K562 (cell line): Measurements from ENCODE around the gene NBEA.

ENCODE experiments used
- POLR2AphosphoS5 ChIP-seq: IDR thresholded peaks from 2 replicates; pipeline ENCODE4 v1.6.1; 2011; ENCODE audit warnings: mild to moderate bottlenecking, low read depth, low read length, moderate library complexity; ENCODE audit not compliant: control insufficient read depth, insufficient read depth
- RBM39 ChIP-seq: fragments of 200-400 bp; formaldehyde crosslinking; optimal IDR thresholded peaks from 2 replicates; pipeline ENCODE3; 2018; ENCODE audit warnings: low read depth, low read length
- RFX1 ChIP-seq: fragments of 450-650 bp; IDR thresholded peaks from 2 replicates; pipeline ENCODE4 v1.6.1; 2016; ENCODE audit warnings: mild to moderate bottlenecking, moderate library complexity
- SMARCB1 ChIP-seq: IDR thresholded peaks from 2 replicates; pipeline ENCODE4 v1.6.1; 2011; ENCODE audit warnings: improper control_type of control experiment, low read depth; ENCODE audit not compliant: insufficient read length
- SMARCE1 ChIP-seq: fragments of 450-650 bp; IDR thresholded peaks from 2 replicates; pipeline ENCODE4 v1.7.1; 2016; ENCODE audit warnings: mild to moderate bottlenecking
- SP1 ChIP-seq: sonication (generic); formaldehyde crosslinking; IDR thresholded peaks from 2 replicates; pipeline ENCODE4 v1.8.1; 2022; ENCODE audit warnings: mild to moderate bottlenecking, missing genetic modification reagents
- ZNF316 ChIP-seq: fragments of 450-650 bp; IDR thresholded peaks from 2 replicates; pipeline ENCODE4 v1.6.1; 2016

DNA sequence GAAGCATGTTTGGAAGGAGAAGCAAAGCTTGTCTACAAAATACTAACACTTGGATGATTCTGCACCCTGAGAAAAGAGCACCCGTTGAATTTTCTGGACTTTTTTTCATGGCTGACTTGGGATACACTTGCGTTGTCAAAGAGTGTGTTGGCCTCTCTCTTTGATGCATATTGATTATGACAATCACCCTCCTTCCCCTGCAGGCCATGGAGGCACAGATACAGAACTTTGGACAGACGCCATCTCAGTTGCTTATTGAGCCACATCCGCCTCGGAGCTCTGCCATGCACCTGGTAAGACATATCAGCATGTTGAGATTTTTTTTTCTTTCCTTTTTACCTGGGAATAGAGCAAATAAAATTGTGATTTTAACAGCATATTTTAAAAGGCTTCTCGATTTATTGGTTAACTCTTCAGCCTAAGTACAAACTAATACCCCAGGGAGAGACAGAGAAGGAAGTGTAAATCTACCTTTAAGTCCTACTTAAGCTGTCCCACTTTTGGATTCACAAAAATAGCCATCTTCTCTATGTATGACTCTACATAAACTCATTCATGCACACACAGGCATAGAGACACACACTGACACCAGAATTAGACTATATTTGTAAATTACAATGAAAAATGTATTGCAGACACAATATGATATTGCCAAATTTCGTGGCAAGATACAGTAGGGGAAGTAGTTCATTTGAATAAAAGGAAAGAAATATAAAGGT lies 704.1 kb downstream of the NBEA start:
- no peak for TF ChIP-seq RBM39
- no peak for TF ChIP-seq RFX1
- TF ChIP-seq ZNF316, result no peak
- no peak for TF ChIP-seq SMARCB1
- TF ChIP-seq POLR2AphosphoS5, result no peak
- TF ChIP-seq SP1, result no peak
- no peak for TF ChIP-seq SMARCE1
